ENCODE data around the gene CREB3L2. TPM values are rescaled to one million over a fixed set of nuclear protein-coding genes. Genes with fewer than 3 reads are reported as not detected.

CREB3L2 gene
- total and polyA plus RNA-seq, 10 of the 15 experiments (the other 5 are each of a cell fraction or from before 2014, with no cell fraction given), result 6.4 to 67.1 (median 26.2) TPM

- ATAC-seq (peak; percentile 16), FAIRE-seq (no peak), DNase-seq (ENCODE audit: low read depth, low spot score) (no peak)
- peaks cover 0 to 2% of the 10 kb centered on the region in 2 experiments; a peak in 1 of 4 replicates for H3K36me3 ChIP-seq (ENCODE audit: control insufficient read depth in 2 of 2, insufficient read depth in 2 of 2, low read length in 1 of 2)
- peak overlapping the region; percentile 73 for H3K4me3 ChIP-seq
- intact Hi-C loops (cut with micrococcal nuclease; ENCODE audit: unreplicated experiment), result loop anchor here (2.0 kb wide), 1 partner anchor 68 kb away; the partner anchor contains the start of gene CREB3L2
- CTCF ChIA-PET, result interaction anchor here (1.2 to 12.4 kb wide), 3 partner anchors 14 to 69 kb away, joined by 3 to 132 read pairs (median 7); partner anchors contain the start of gene CREB3L2
- H3K9me3 ChIP-seq (replicated peaks; ENCODE audit: control insufficient read depth, insufficient read depth, low read length), result no peaks in the 10 kb centered on the region
- H3K27me3 ChIP-seq (replicated peaks in 1 of 2; ENCODE audit: control insufficient read depth in 2 of 2, insufficient read depth in 2 of 2, low read length in 1 of 2), result no peaks in the 10 kb centered on the region
- H3K4me2 ChIP-seq (ENCODE audit: control insufficient read depth, insufficient read depth), result peak overlapping the region; percentile 95
- 97% methylated on average over 4 of the region's 4 CpGs for WGBS (ENCODE audit: insufficient coverage, insufficient replicate concordance, low lambda C conversion rate, missing lambda C conversion rate)
- no peak for TF ChIP-seq IKZF1 (conservative IDR thresholded peaks at IDR 0.05)
- BruUV-seq (replicated peaks), result no TSS peak
- H3K4me1 ChIP-seq (ENCODE audit: control insufficient read depth, insufficient read depth, low read length), result peaks cover 35% of the 10 kb centered on the region
- H3K27ac ChIP-seq (ENCODE audit: control insufficient read depth, insufficient read depth), result peak overlapping the region; percentile 92
- SMC1A ChIA-PET (ENCODE audit: uncharacterized antibody, unreplicated experiment), result interaction anchor here (0.9 to 5.2 kb wide), 18 partner anchors 10 to 277 kb away, joined by 3 to 57 read pairs (median 6); partner anchors contain the start of gene CREB3L2
- RAD21 ChIA-PET (ENCODE audit: unreplicated experiment), result interaction anchor here (1.1 to 5.5 kb wide), 10 partner anchors 11 to 278 kb away, joined by 3 to 43 read pairs (median 6); partner anchors contain the start of gene CREB3L2
- peaks cover 84% of the 10 kb centered on the region for H3K79me2 ChIP-seq (ENCODE audit: control insufficient read depth, insufficient read depth, low read length)
- H3K9ac ChIP-seq (ENCODE audit: control insufficient read depth, insufficient read depth, low read length), result peak overlapping the region; percentile 57
- POLR2A ChIA-PET, result interaction anchor here (1.9 to 3.8 kb wide), 3 partner anchors 13 to 66 kb away, joined by 5 to 18 read pairs (median 14); no protein-coding TSS in a partner anchor
- H4K20me1 ChIP-seq (ENCODE audit: control insufficient read depth, insufficient read depth), result peaks cover 2% of the 10 kb centered on the region; the same call in 1 of the 2 replicates
- no peak overlapping the region for H2AFZ ChIP-seq (ENCODE audit: control insufficient read depth, low read depth, low read length)
- in situ Hi-C loops (cut with MboI), result no loop called here
Observed at GRCh38 chr7:137934176-137934826, 67.6 kb downstream of the CREB3L2 start.

GRCh38 chr7:137933270-137934017 lies 68.4 kb downstream of the CREB3L2 start:
- DNase-seq (ENCODE audit: low read depth, low spot score) (no peak), FAIRE-seq (no peak), ATAC-seq (no peak)
- Histone ChIP-seq H3K79me2 (ENCODE audit: control insufficient read depth, insufficient read depth, low read length) (peaks cover 79% of the 10 kb centered on the region), H3K27me3 (replicated peaks in 1 of 2; ENCODE audit: control insufficient read depth in 2 of 2, insufficient read depth in 2 of 2, low read length in 1 of 2) (no peaks in the 10 kb centered on the region), H3K27ac (ENCODE audit: control insufficient read depth, insufficient read depth) (peak overlapping the region; percentile 92), H3K9ac (ENCODE audit: control insufficient read depth, insufficient read depth, low read length) (no peak overlapping the region), H3K36me3 (ENCODE audit: control insufficient read depth in 2 of 2, insufficient read depth in 2 of 2, low read length in 1 of 2) (peaks cover 0 to 9% of the 10 kb centered on the region in 2 experiments; a peak in 2 of 4 replicates), H3K4me1 (ENCODE audit: control insufficient read depth, insufficient read depth, low read length) (peaks cover 35% of the 10 kb centered on the region), H3K9me3 (replicated peaks; ENCODE audit: control insufficient read depth, insufficient read depth, low read length) (no peaks in the 10 kb centered on the region), H2AFZ (ENCODE audit: control insufficient read depth, low read depth, low read length) (no peak overlapping the region), H3K4me2 (ENCODE audit: control insufficient read depth, insufficient read depth) (peak overlapping the region; percentile 41; the same call in 1 of the 2 replicates), H4K20me1 (ENCODE audit: control insufficient read depth, insufficient read depth) (peaks cover 2% of the 10 kb centered on the region; the same call in 1 of the 2 replicates), H3K4me3 (no peak overlapping the region)
- ChIA-PET SMC1A (ENCODE audit: uncharacterized antibody, unreplicated experiment) (interaction anchor here (0.8 to 5.2 kb wide), 15 partner anchors 12 to 104 kb away, joined by 3 to 57 read pairs (median 5); partner anchors contain the start of gene CREB3L2), CTCF (interaction anchor here (1.0 to 12.4 kb wide), 6 partner anchors 8 to 77 kb away, joined by 3 to 132 read pairs (median 4); partner anchors contain the start of gene CREB3L2), RAD21 (ENCODE audit: unreplicated experiment) (interaction anchor here (1.3 to 5.5 kb wide), 4 partner anchors 21 to 67 kb away, joined by 3 to 43 read pairs (median 12); partner anchors contain the start of gene CREB3L2), POLR2A (interaction anchor here (1.3 to 3.8 kb wide), 3 partner anchors 12 to 63 kb away, joined by 4 to 18 read pairs (median 14); no protein-coding TSS in a partner anchor)
- in situ Hi-C loops (cut with MboI) (no loop called here), intact Hi-C loops (cut with micrococcal nuclease; ENCODE audit: unreplicated experiment) (loop anchor here (2.0 kb wide), 1 partner anchor 69 kb away; the partner anchor contains the start of gene CREB3L2)
- no TSS peak for BruUV-seq (replicated peaks)
- 65% methylated on average over 11 of the region's 11 CpGs for WGBS (ENCODE audit: insufficient coverage, insufficient replicate concordance, low lambda C conversion rate, missing lambda C conversion rate)
- no peak for TF ChIP-seq KLF5 (IDR thresholded peaks at IDR 0.05; ENCODE audit: partially characterized antibody)
- TF ChIP-seq SMAD1 (IDR thresholded peaks at IDR 0.05; ENCODE audit: low read depth, partially characterized antibody), result no peak
- no peak for TF ChIP-seq SIN3A (IDR thresholded peaks at IDR 0.05; ENCODE audit: low read depth, low read length)
- TF ChIP-seq BACH1 (IDR thresholded peaks at IDR 0.05; ENCODE audit: borderline replicate concordance), result no peak
- TF ChIP-seq MTA2 (IDR thresholded peaks at IDR 0.05; ENCODE audit: low read depth), result no peak
- TF ChIP-seq ZBED1 (IDR thresholded peaks at IDR 0.05; ENCODE audit: borderline replicate concordance), result no peak
- no peak for TF ChIP-seq FOXK2 (IDR thresholded peaks at IDR 0.05)
- TF ChIP-seq, protein P1, sequence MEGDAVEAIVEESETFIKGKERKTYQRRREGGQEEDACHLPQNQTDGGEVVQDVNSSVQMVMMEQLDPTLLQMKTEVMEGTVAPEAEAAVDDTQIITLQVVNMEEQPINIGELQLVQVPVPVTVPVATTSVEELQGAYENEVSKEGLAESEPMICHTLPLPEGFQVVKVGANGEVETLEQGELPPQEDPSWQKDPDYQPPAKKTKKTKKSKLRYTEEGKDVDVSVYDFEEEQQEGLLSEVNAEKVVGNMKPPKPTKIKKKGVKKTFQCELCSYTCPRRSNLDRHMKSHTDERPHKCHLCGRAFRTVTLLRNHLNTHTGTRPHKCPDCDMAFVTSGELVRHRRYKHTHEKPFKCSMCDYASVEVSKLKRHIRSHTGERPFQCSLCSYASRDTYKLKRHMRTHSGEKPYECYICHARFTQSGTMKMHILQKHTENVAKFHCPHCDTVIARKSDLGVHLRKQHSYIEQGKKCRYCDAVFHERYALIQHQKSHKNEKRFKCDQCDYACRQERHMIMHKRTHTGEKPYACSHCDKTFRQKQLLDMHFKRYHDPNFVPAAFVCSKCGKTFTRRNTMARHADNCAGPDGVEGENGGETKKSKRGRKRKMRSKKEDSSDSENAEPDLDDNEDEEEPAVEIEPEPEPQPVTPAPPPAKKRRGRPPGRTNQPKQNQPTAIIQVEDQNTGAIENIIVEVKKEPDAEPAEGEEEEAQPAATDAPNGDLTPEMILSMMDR (IDR thresholded peaks at IDR 0.05 in 2 of 3, conservative IDR thresholded peaks at IDR 0.05 in 1 of 3; ENCODE audit: control insufficient read depth in 2 of 3, extremely low read depth in 1 of 3, insufficient read depth in 1 of 3, low read depth in 3 of 3, low read length in 3 of 3), result no peak
- no peak for TF ChIP-seq RCOR1 (conservative IDR thresholded peaks at IDR 0.05; ENCODE audit: low read depth, low read length)
- TF ChIP-seq TARDBP (IDR thresholded peaks at IDR 0.05; ENCODE audit: borderline replicate concordance), result no peak

Measured in GM12878 (cell line).